Measurements from ENCODE around the gene SBNO1.

Gene SBNO1

DNA sequence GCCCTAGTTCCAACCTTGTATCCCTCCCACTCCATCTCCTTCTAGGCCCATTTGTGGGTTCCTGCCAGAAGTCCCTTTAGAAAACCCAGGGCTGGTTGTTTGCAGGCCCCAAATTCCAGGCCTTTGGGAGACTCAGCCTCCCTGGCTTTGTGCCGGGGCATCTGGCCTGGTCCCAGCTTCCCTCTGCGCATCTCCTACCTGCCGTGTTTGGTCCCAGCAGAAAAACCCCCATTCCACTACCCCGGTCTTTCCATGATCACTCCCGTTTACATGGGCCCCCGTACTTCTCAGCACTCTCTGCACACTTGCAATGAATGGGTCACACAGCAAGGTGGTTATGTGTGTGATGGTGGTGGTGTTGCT, 34.6 kb upstream of the SBNO1 start:
- in situ Hi-C loops (cut with MboI; ENCODE audit: low pct_unique_long_range_greater_than_20kb, low sequenced_read_pairs, unreplicated experiment) = no loop called here
- no peak for DNase-seq (ENCODE audit: low spot score)
- TF ChIP-seq, protein P1, sequence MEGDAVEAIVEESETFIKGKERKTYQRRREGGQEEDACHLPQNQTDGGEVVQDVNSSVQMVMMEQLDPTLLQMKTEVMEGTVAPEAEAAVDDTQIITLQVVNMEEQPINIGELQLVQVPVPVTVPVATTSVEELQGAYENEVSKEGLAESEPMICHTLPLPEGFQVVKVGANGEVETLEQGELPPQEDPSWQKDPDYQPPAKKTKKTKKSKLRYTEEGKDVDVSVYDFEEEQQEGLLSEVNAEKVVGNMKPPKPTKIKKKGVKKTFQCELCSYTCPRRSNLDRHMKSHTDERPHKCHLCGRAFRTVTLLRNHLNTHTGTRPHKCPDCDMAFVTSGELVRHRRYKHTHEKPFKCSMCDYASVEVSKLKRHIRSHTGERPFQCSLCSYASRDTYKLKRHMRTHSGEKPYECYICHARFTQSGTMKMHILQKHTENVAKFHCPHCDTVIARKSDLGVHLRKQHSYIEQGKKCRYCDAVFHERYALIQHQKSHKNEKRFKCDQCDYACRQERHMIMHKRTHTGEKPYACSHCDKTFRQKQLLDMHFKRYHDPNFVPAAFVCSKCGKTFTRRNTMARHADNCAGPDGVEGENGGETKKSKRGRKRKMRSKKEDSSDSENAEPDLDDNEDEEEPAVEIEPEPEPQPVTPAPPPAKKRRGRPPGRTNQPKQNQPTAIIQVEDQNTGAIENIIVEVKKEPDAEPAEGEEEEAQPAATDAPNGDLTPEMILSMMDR (IDR thresholded peaks at IDR 0.05; ENCODE audit: extremely low read depth, insufficient read depth, missing control alignments) = no peak

- no peak for DNase-seq (ENCODE audit: low spot score)
- TF ChIP-seq, protein P1 (IDR thresholded peaks at IDR 0.05; ENCODE audit: extremely low read depth, insufficient read depth, missing control alignments) = no peak
- in situ Hi-C loops (cut with MboI; ENCODE audit: low pct_unique_long_range_greater_than_20kb, low sequenced_read_pairs, unreplicated experiment) = no loop called here
Observed at GRCh38 chr12:123398550-123399254, 34.1 kb upstream of the SBNO1 start.

GRCh38 chr12:123398177-123398549, 33.5 kb upstream of the SBNO1 start:
- no peak for DNase-seq (ENCODE audit: low spot score)
- in situ Hi-C loops (cut with MboI; ENCODE audit: low pct_unique_long_range_greater_than_20kb, low sequenced_read_pairs, unreplicated experiment) = no loop called here
- TF ChIP-seq, protein P1 (IDR thresholded peaks at IDR 0.05; ENCODE audit: extremely low read depth, insufficient read depth, missing control alignments) = no peak

GRCh38 chr12:123397400-123397799, 32.8 kb upstream of the SBNO1 start:
- TF ChIP-seq, protein P1 (IDR thresholded peaks at IDR 0.05; ENCODE audit: extremely low read depth, insufficient read depth, missing control alignments) = no peak
- in situ Hi-C loops (cut with MboI; ENCODE audit: low pct_unique_long_range_greater_than_20kb, low sequenced_read_pairs, unreplicated experiment) = no loop called here
- DNase-seq (ENCODE audit: low spot score) = no peak

DNA sequence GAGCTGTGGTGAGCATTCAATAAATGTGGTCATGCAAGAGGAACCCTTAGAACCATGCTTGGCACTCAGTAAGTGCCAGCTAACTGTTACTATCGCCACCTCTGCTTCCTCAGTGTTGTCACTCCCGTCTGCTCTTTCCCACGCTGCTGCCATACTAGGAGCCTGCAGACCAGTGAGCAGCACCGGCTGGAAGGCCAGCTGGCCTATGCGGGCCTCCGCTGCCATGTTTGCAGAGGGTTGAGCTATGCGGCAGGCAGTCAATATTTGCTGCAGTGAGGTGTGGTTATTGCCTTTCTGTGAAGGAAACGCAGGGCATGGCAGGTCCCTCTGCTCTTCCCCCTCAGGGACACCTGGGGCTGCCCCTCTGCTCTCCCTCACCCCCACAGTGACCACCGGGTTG, 32.3 kb upstream of the SBNO1 start:
- TF ChIP-seq, protein P1 (IDR thresholded peaks at IDR 0.05; ENCODE audit: extremely low read depth, insufficient read depth, missing control alignments) = no peak
- DNase-seq (ENCODE audit: low spot score) = no peak
- in situ Hi-C loops (cut with MboI; ENCODE audit: low pct_unique_long_range_greater_than_20kb, low sequenced_read_pairs, unreplicated experiment) = no loop called here

- DNase-seq (ENCODE audit: low spot score) = no peak
- TF ChIP-seq, protein P1 (IDR thresholded peaks at IDR 0.05; ENCODE audit: extremely low read depth, insufficient read depth, missing control alignments) = no peak
- in situ Hi-C loops (cut with MboI; ENCODE audit: low pct_unique_long_range_greater_than_20kb, low sequenced_read_pairs, unreplicated experiment) = no loop called here
Observed at GRCh38 chr12:123396543-123396942, 31.9 kb upstream of the SBNO1 start.
